ENCODE measurements around the gene FSTL4.
"Not testable (repeated sequence)": the region's sequence is repeated elsewhere in the genome, so short reads cannot be mapped to it uniquely, and the experiment has no call there.

Gene FSTL4

GRCh38 chr5:133446440-133446839, 165.9 kb downstream of the FSTL4 start (continued):
- no peak for TF ChIP-seq OSR1 (CRISPR knock-in tag; IDR thresholded peaks at IDR 0.05)

- TF ChIP-seq TCF4 (CRISPR knock-in tag; IDR thresholded peaks at IDR 0.05; ENCODE audit: borderline replicate concordance) (no peak), RARB (CRISPR knock-in tag; IDR thresholded peaks at IDR 0.05) (no peak), CSRNP3 (CRISPR knock-in tag; IDR thresholded peaks at IDR 0.05) (no peak), TOX (CRISPR knock-in tag; IDR thresholded peaks at IDR 0.05; ENCODE audit: borderline replicate concordance) (no peak), ZNF70 (CRISPR knock-in tag; IDR thresholded peaks at IDR 0.05) (no peak), ARNTL (CRISPR knock-in tag; IDR thresholded peaks at IDR 0.05; ENCODE audit: borderline replicate concordance, low read depth) (no peak), ZFP30 (CRISPR knock-in tag; IDR thresholded peaks at IDR 0.05) (no peak), BACH2 (CRISPR knock-in tag; IDR thresholded peaks at IDR 0.05; ENCODE audit: borderline replicate concordance) (no peak), CSDC2 (CRISPR knock-in tag; IDR thresholded peaks at IDR 0.05) (no peak), SNAI2 (CRISPR knock-in tag; IDR thresholded peaks at IDR 0.05) (no peak), ZNF565 (CRISPR knock-in tag; conservative IDR thresholded peaks at IDR 0.05; ENCODE audit: low read depth) (no peak), POU6F1 (CRISPR knock-in tag; IDR thresholded peaks at IDR 0.05; ENCODE audit: borderline replicate concordance, low read depth) (no peak), ZNF8 (CRISPR knock-in tag; IDR thresholded peaks at IDR 0.05) (no peak), OSR1 (CRISPR knock-in tag; IDR thresholded peaks at IDR 0.05) (no peak)
- no peak for ATAC-seq
These were observed 166.6 kb downstream of the FSTL4 start for GRCh38 chr5:133445744-133446143.

GRCh38 chr5:133445204-133445603, 167.1 kb downstream of the FSTL4 start:
- ATAC-seq = not testable (repeated sequence)

- ATAC-seq = no peak
- TF ChIP-seq PPARA (CRISPR knock-in tag; IDR thresholded peaks at IDR 0.05; ENCODE audit: borderline replicate concordance) (no peak), CSRNP3 (CRISPR knock-in tag; IDR thresholded peaks at IDR 0.05) (no peak), TOX (CRISPR knock-in tag; IDR thresholded peaks at IDR 0.05; ENCODE audit: borderline replicate concordance) (no peak), CSDC2 (CRISPR knock-in tag; IDR thresholded peaks at IDR 0.05) (no peak), SNAI2 (CRISPR knock-in tag; IDR thresholded peaks at IDR 0.05) (no peak), TSHZ2 (CRISPR knock-in tag; IDR thresholded peaks at IDR 0.05) (no peak), ZFP30 (CRISPR knock-in tag; IDR thresholded peaks at IDR 0.05) (no peak), ZNF565 (CRISPR knock-in tag; conservative IDR thresholded peaks at IDR 0.05; ENCODE audit: low read depth) (no peak)
These were observed 167.6 kb downstream of the FSTL4 start for GRCh38 chr5:133444711-133445110.

GRCh38 chr5:133441166-133441815, 171.1 kb downstream of the FSTL4 start:
- no peak for ATAC-seq
- TF ChIP-seq TOX (CRISPR knock-in tag; IDR thresholded peaks at IDR 0.05; ENCODE audit: borderline replicate concordance) (no peak), TCF4 (CRISPR knock-in tag; IDR thresholded peaks at IDR 0.05; ENCODE audit: borderline replicate concordance) (no peak), ZNF8 (CRISPR knock-in tag; IDR thresholded peaks at IDR 0.05) (no peak), ESRRG (CRISPR knock-in tag; IDR thresholded peaks at IDR 0.05) (no peak), PATZ1 (CRISPR knock-in tag; IDR thresholded peaks at IDR 0.05; ENCODE audit: borderline replicate concordance) (no peak), ZNF565 (CRISPR knock-in tag; conservative IDR thresholded peaks at IDR 0.05; ENCODE audit: low read depth) (no peak), OSR1 (CRISPR knock-in tag; IDR thresholded peaks at IDR 0.05) (no peak), CSDC2 (CRISPR knock-in tag; IDR thresholded peaks at IDR 0.05) (no peak)
